Tibial artery (tissue), 4 donors: ENCODE data around the gene SEMA5B.

Source experiments
- DNase-seq, 2 donors: peaks; one replicate each; pipeline ENCODE4 v3.0.0-alpha.2; 2019
- H3K27ac ChIP-seq, 2 donors: fragments of 200-600 bp; sonication (generic) in 1 of 2; 1 replicate in 1 of 2; 2 replicates in 1 of 2; pipeline ENCODE4 v1.5.1; 2018 to 2019; ENCODE audit warnings: mild to moderate bottlenecking in 1 of 2
- H3K27me3 ChIP-seq, 2 donors: fragments of 200-600 bp; sonication (generic) in 1 of 2; one replicate each; pipeline versions ENCODE4 v1.5.1 to v1.6.0; 2016 to 2019
- H3K36me3 ChIP-seq, 3 donors: fragments of 200-600 bp; sonication (generic) in 2 of 3; one replicate each; pipeline ENCODE4 v1.5.1; 2016 to 2019; ENCODE audit warnings: mild to moderate bottlenecking in 2 of 3
- H3K4me1 ChIP-seq, 4 donors: fragments of 200-600 bp; sonication (generic) in 2 of 4; 1 replicate in 3 of 4; 2 replicates in 1 of 4; pipeline ENCODE4 v1.5.1; 2016 to 2019
- H3K4me3 ChIP-seq, 2 donors: fragments of 200-600 bp; sonication (generic) in 1 of 2; 1 replicate in 1 of 2; 2 replicates in 1 of 2; pipeline ENCODE4 v1.5.1; 2018 to 2019; ENCODE audit warnings: mild to moderate bottlenecking in 2 of 2
- H3K9me3 ChIP-seq, 3 donors: fragments of 200-600 bp; sonication (generic) in 1 of 3; one replicate each; pipeline ENCODE4 v1.5.1; 2016 to 2019
- intact Hi-C: fragments of 100-400 bp; cut with DNase I; formaldehyde crosslinking; loops from one replicate; pipeline ENCODE4 v1.15.0; 2023; ENCODE audit warnings: low total_unique reads
- TF ChIP-seq, protein P1 (sequence below), 2 experiments: fragments of 200-600 bp in 1 of 2; fragments of 450-650 bp in 1 of 2; IDR thresholded peaks; one replicate each; pipeline ENCODE4 v1.5.1; 2017 to 2019; ENCODE audit warnings: antibody characterized with exemption in 2 of 2, mild to moderate bottlenecking in 1 of 2, moderate library complexity in 1 of 2

The SEMA5B gene

DNA sequence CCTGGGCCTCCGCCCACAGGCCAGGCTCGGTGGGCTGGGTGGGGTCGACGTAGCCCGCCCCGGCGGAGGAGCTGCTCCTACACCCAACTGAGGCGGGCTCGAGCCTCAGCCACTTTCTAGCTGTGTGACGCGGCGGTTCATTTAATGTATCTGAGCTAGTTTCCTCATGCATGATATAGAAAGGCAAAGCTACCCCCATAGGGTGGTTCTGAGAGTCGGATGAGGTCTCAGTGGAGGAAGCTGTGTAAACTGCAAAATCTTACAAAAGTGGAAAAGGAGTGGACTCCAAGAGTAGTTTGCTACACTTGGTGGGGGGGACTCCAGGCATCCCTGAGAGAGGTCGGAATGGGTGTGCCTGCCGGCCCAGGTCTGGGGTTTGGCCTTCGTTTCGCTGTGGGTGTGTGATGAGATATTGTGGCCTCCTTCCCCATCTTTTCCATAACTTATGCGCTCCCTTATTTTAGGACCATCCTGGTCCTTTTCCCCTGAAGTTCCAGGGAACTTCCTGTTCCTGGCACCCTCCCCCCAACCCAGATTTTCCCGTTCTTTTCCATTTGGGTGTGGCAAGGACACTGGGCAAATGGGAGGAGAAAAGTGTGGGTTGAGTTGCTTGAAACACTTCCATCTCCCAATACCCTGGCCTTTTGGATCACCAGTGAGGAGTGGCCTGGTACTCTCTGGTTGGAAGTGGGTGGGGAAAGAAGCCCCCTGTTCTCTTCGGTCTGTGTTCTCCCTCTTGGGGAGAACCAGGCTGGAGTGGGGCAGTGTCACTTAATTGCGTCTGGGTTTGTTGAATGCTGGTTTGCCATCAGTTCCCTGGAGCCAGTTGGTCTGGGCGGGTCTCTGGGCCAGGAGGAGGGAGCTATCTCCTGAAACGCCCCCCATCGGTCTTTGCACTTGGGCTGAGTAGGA, 40.4 kb upstream of the SEMA5B start:
- peak overlapping the region; percentile 80 for H3K4me3 ChIP-seq
- H3K27ac ChIP-seq, result peak overlapping the region; percentile 71 to 82
- TF ChIP-seq, protein P1, sequence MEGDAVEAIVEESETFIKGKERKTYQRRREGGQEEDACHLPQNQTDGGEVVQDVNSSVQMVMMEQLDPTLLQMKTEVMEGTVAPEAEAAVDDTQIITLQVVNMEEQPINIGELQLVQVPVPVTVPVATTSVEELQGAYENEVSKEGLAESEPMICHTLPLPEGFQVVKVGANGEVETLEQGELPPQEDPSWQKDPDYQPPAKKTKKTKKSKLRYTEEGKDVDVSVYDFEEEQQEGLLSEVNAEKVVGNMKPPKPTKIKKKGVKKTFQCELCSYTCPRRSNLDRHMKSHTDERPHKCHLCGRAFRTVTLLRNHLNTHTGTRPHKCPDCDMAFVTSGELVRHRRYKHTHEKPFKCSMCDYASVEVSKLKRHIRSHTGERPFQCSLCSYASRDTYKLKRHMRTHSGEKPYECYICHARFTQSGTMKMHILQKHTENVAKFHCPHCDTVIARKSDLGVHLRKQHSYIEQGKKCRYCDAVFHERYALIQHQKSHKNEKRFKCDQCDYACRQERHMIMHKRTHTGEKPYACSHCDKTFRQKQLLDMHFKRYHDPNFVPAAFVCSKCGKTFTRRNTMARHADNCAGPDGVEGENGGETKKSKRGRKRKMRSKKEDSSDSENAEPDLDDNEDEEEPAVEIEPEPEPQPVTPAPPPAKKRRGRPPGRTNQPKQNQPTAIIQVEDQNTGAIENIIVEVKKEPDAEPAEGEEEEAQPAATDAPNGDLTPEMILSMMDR (IDR thresholded peaks at IDR 0.05), result no peak
- H3K27me3 ChIP-seq, result no peaks in the 10 kb centered on the region
- DNase-seq, result no peak
- no peaks in the 10 kb centered on the region for H3K9me3 ChIP-seq
- intact Hi-C loops, result no loop called here
- H3K36me3 ChIP-seq, result no peaks in the 10 kb centered on the region
- H3K4me1 ChIP-seq, result peaks cover 0 to 50% (median 33%) of the 10 kb centered on the region in 4 donors

DNA sequence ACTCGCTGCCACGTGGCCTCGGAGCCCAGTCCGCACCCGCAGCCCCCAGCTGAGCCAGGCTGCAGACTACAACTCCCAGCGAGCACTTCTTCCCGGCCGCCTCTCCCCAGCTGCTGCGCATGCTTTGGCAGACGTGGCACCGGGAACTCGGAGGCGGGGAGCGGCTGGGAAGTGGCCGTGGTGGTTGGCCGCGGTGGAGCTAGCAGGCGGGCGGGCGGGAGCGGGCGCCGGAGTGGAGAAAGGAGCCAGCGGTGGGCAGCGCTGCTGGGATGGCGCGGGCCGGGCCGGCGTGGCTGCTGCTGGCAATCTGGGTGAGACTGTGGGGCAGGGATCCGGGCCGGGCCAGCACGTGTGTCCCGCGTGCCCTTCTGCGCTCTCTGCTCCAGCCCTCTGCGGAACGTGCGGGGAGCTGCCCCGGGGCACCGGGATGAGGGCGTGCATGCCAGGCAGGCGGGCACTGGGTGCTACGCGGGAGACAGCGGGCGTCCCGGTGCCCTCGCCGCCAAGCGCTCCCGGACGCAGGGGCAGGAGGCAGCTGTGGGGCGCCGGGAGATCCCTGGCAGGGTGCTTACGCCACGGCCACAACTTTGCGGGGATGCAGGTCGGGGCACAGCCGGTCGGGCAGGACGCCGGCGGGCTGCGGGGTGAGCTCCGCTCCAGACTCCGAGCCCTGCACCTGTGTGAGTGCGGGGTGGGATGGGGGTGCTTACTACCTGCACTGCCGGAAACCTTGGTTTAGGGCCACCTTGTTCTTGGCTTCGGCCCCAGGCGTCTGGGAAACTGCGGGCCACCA, 39.5 kb upstream of the SEMA5B start, which contains the start of gene PDIA5:
PDIA5 (plus strand) TSS at position 130 of the 793 bp plus-strand sequence; CDS start at position 270, 140 bp downstream.
- H3K27me3 ChIP-seq, result no peaks in the 10 kb centered on the region
- peak within 1 kb of the TSS; percentile 71 to 82 for H3K27ac ChIP-seq
- H3K36me3 ChIP-seq, result no peaks in the 10 kb centered on the region
- H3K9me3 ChIP-seq, result no peaks in the 10 kb centered on the region
- intact Hi-C loops, result no loop called here
- peak; percentile 92 to 96 for DNase-seq
- H3K4me3 ChIP-seq, result peak within 1 kb of the TSS; percentile 80
- H3K4me1 ChIP-seq, result peaks cover 0 to 44% (median 25%) of the 10 kb centered on the region in 4 donors
- TF ChIP-seq, protein P1 (IDR thresholded peaks at IDR 0.05), result no peak

DNA sequence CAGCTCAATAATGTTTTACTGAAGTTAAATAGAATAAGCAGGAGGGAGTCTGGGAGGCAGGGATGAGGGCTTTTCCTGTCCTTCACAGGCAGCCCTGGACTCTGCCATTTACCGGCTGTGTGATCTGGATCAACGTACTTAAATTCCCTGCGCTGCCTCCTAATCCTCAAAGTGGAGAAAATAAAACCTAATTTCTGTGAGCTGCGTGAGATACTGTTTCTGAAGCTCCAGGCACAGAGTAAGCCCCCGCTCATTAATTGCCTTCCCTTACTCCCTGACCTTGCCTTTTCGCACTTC, 39.0 kb upstream of the SEMA5B start:
- intact Hi-C loops, result no loop called here
- H3K4me3 ChIP-seq, result peak overlapping the region; percentile 80
- H3K27ac ChIP-seq, result peak overlapping the region; percentile 71 to 82
- no peaks in the 10 kb centered on the region for H3K36me3 ChIP-seq
- TF ChIP-seq, protein P1 (IDR thresholded peaks at IDR 0.05), result no peak
- H3K27me3 ChIP-seq, result no peaks in the 10 kb centered on the region
- H3K9me3 ChIP-seq, result no peaks in the 10 kb centered on the region
- H3K4me1 ChIP-seq, result peaks cover 0 to 38% (median 20%) of the 10 kb centered on the region in 4 donors
- DNase-seq, result no peak

DNA sequence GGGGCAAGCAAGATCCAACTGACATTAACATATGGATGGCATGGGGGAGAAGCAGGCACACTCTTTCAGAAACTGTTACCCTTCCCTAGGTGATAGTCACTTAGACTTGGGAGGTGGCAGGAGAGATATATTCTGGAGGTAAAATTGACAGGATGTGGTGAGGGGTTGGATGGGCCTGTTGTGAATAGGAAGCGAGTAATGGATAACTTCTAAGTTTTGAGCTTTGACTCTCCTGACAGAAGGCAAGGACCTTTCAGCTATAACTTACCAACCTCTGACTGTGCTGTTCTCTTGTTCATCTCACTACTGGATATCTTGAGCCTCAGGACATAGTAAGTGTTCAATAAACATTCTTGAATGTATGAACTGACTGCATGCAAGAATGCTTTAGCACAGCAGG, 37.4 kb upstream of the SEMA5B start:
- H3K27me3 ChIP-seq, result no peaks in the 10 kb centered on the region
- H3K4me1 ChIP-seq, result peaks cover 0 to 23% (median 11%) of the 10 kb centered on the region in 4 donors
- no peak for DNase-seq
- TF ChIP-seq, protein P1 (IDR thresholded peaks at IDR 0.05), result no peak
- no peaks in the 10 kb centered on the region for H3K36me3 ChIP-seq
- H3K27ac ChIP-seq, result no peak overlapping the region
- H3K4me3 ChIP-seq, result no peak overlapping the region
- intact Hi-C loops, result no loop called here
- no peaks in the 10 kb centered on the region for H3K9me3 ChIP-seq

DNA sequence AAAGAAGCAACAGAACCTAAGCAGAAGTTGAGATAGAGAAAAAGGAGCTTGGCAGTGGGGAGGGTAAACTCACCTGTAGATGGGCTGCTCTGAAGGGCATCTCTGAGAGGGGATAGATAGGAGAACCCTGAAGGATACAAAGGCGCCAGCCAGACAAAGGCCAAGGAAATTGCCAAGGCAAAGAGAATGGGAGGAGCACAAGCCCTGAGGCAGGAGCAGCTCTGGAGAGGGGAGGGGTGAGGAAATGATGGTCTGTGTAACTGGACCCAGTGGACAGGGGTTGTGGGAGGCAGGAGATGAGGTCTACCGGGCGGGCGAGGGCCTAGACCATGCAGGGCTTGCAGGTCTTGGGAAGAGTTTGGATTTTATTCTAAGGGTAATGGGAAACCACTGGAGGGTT, 36.9 kb upstream of the SEMA5B start:
- no peak overlapping the region for H3K27ac ChIP-seq
- DNase-seq, result no peak
- H3K9me3 ChIP-seq, result no peaks in the 10 kb centered on the region
- H3K27me3 ChIP-seq, result no peaks in the 10 kb centered on the region
- no peak overlapping the region for H3K4me3 ChIP-seq
- peaks cover 0 to 20% (median 11%) of the 10 kb centered on the region in 4 donors for H3K4me1 ChIP-seq
- intact Hi-C loops, result no loop called here
- TF ChIP-seq, protein P1 (IDR thresholded peaks at IDR 0.05), result no peak
- H3K36me3 ChIP-seq, result no peaks in the 10 kb centered on the region
